HTERT RPE-1 (cell line): Measurements from ENCODE around the gene SH3TC1.

Source experiments
- in situ Hi-C: fragments of 300-500 bp; cut with MboI; formaldehyde crosslinking; loops from 4 replicates; pipeline ENCODE4 v1.14.3; 2020; ENCODE audit warnings: low sequenced_read_pairs

SH3TC1 gene

DNA sequence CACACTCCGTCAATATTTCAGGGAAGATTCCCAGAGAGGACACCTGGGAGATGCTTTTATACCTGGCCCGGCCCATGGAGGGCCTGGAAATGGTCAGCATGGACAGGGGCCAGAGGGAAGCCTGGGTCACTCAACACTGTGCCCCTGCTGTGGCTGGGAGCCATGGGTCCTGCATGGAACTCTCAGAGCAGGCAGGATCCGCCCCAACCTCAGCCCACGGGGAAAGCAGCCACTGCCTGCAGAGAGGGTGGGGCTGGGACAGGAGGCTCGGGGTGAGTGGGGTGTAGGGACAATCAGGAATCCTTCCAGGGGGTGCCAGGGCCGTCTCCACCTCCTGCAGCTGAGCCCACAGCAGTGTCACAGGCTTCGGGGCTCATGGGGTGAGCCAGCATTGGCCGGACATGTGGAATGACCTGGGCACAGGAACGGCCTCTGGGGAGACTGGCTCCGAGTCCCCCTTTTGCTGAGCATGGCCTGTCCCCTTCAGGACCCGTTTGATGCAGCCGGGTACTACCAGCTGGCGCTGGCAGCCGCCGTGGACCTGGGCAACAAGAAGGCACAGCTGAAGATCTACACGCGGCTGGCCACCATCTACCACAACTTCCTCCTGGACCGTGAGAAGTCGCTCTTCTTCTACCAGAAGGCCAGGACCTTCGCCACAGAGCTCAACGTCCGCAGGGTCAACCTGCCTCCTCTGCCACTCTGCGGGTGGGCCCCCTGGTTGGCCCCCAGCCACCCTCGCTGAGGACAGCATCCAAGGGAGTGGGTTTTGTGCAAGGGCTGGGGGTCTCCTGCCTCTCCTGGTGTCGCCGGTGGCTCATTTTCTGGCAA is 41.3 kb downstream of the SH3TC1 start:
- in situ Hi-C loops: loop anchor here (25.0 kb wide), 1 partner anchor 172 kb away; no protein-coding TSS in a partner anchor

DNA sequence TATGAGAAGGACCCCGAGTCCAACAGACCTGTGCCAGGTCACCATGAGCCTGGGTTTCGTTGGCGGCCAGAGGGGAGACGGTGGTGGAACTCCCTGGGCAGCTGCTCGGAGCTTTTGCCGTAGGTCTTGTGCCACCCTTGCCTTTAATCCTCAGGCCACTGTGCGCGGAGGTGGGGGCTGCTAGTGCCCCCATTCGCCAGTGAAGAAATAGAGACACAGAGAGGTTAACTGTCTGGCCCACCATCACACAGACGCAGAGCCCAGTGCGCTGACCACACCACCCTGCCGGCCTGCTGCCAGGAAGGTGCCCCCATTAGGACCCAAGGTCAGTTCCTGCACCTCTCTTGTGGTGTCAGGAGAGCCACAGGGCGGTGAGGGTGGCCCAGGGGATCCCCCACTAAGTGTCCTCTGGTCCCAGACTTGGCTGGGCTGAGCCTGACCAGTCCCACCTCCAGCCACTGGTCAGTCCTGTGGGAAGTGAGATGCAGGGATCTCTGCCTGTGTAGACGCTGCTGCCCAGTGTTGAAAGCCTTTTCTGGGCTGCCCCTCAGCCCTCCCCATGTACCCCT is 42.2 kb downstream of the SH3TC1 start:
- in situ Hi-C loops: loop anchor here (25.0 kb wide), 1 partner anchor 171 kb away; no protein-coding TSS in a partner anchor

- in situ Hi-C loops: loop anchor here (25.0 kb wide), 1 partner anchor 170 kb away; no protein-coding TSS in a partner anchor
These were observed 43.0 kb downstream of the SH3TC1 start for GRCh38 chr4:8241895-8242696.

DNA sequence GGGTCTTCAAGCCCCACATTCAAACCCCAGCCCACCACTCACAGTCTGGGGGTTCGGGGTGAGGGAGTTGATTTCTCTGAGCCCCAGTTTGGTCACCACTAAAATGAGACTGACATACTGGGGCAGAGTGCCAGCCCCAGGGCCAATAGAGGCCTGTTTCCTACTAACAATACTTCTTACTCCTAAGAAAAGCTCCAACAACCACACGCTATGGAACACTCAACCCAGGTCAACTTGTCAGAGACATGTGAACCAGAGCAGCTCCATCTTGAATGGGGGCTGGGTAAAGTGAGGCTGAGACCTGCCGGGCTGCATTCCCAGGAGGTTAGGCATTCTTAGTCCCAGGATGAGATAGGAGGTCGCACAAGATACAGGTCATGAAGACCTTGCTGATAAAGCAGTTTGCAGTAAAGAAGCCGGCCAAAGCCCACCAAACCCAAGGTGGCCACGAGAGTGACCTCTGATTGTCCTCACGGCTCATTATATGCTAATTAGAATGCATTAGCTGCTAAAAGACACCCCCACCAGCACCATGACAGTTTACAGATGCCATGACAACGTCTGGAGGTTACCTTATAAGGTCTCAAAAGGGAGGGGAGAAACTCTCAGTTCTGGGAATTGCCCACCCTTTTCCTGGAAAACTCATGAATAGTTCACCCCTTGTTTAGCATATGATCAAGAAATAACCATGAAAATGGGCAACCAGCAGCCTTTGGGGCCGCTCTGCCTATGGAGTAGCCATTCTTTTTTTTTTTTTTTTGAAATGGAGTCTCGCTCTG is 43.9 kb downstream of the SH3TC1 start:
- in situ Hi-C loops: loop anchor here (25.0 kb wide), 1 partner anchor 169 kb away; no protein-coding TSS in a partner anchor

- in situ Hi-C loops: loop anchor here (25.0 kb wide), 1 partner anchor 168 kb away; no protein-coding TSS in a partner anchor
These were observed 45.1 kb downstream of the SH3TC1 start for GRCh38 chr4:8244001-8244757.

DNA sequence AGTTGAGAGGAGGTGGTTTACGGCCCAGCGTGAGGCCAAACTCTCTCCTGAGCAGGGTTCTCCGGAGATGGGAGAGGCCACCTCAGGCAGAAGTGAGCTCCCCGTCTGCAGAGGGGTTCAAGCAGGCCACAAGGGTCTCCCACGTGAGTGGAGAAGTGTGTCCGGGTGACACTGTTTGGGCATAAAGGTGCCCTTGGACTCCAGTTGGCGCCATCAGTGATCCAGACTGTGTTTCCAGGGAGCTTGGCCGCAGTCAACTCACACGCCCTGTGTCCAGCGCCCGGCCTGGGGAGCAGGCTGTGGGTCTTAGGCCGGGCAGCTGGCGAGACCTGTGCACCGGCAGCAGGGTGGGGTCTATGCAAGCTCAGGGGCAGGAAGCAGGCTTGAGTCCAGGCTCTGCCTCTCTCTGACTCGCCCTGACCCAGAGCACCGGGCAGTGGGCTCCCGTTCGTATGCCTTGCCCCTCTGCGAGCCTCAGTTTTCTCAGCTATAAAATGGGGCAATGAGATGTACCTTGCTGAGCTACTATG is 45.9 kb downstream of the SH3TC1 start:
- in situ Hi-C loops: loop anchor here (25.0 kb wide), 1 partner anchor 167 kb away; no protein-coding TSS in a partner anchor

- in situ Hi-C loops: loop anchor here (25.0 kb wide), 1 partner anchor 166 kb away; no protein-coding TSS in a partner anchor
These were observed 47.1 kb downstream of the SH3TC1 start for GRCh38 chr4:8245884-8246833.

DNA sequence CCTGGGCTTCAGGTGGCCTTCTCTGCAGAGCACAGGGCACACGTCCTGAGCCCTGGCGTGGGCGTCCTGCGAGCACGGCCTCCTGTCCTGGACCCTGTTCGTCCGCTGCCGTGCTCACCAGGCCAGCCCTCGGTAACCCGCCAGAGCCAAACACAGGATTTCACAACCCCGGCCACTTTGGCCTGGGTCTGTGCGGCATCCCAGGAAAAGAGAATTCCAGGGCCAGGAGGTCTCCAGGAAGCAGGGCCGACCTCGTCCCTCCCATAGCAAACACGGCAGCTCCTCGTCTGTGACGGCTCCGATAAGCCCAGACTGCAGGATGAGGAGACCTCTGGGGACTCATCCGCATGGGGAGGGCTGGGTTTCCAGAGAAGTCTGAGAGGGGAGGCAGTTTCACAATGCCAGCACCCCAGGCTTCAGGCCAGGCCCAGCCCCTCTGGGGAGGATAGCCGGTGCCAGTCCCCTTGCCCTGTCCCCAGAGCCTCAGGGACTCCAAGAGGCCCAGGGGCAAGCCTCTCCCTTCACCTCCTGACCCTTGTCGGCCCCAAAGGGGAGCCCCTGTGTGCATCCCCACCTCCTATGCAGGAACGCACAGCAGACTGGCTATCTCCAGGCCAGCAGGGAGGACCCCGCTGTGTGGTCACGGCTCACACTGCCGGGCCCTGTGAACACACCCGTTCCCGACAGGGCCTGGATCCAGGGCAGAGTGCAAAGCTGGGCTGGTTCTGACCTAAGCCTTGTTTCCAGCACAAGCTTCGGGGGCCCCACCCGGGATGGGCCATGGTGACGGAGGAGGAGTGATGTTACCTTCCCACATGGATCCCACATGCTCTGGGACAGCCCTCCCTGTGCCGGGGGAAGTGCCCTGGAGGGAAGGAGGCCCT is 48.2 kb downstream of the SH3TC1 start:
- in situ Hi-C loops: loop anchor here (25.0 kb wide), 1 partner anchor 165 kb away; no protein-coding TSS in a partner anchor

GRCh38 chr4:8248091-8248490 is 49.0 kb downstream of the SH3TC1 start:
- in situ Hi-C loops: loop anchor here (25.0 kb wide), 1 partner anchor 164 kb away; no protein-coding TSS in a partner anchor

DNA sequence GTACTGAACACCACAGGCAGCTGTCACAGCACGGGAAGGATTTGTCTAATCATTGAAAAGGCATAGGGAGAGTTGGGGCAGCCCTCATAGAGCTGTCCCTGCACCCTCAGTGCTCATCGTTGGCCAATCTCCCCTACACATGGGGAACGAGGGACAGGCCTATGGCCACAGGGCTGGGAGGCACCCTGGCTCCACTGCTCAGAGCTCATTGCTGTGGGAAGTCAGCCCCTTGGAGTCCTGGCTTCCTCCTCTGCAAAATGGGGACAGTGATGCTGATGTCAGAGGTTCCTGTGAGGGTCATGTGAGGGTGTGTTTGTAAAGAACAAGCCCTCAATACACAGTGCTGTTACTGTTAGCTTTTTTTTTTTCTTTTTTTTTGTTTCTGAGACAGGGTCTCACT is 51.1 kb downstream of the SH3TC1 start:
- in situ Hi-C loops: no loop called here

DNA sequence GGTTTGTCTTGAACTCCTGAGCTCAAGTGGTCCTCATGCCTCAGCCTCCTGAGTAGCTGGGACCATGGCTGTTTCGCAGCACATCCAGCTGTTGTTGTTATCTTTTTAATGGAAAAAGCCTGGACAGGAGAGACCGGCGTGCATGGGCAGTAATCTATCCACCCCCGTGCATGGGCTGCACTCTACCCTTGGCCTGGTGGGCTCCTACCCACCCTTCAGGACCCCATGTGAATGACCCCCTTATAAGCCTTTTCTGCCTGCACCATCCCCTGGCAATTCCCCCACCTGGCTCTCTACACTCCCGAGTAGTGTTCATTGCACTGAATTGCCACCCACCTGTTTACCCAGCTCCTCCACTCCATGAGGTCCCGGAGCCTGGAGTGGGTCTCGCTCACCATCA is 51.5 kb downstream of the SH3TC1 start:
- in situ Hi-C loops: no loop called here

GRCh38 chr4:8251110-8251883 is 52.2 kb downstream of the SH3TC1 start:
- in situ Hi-C loops: no loop called here

DNA sequence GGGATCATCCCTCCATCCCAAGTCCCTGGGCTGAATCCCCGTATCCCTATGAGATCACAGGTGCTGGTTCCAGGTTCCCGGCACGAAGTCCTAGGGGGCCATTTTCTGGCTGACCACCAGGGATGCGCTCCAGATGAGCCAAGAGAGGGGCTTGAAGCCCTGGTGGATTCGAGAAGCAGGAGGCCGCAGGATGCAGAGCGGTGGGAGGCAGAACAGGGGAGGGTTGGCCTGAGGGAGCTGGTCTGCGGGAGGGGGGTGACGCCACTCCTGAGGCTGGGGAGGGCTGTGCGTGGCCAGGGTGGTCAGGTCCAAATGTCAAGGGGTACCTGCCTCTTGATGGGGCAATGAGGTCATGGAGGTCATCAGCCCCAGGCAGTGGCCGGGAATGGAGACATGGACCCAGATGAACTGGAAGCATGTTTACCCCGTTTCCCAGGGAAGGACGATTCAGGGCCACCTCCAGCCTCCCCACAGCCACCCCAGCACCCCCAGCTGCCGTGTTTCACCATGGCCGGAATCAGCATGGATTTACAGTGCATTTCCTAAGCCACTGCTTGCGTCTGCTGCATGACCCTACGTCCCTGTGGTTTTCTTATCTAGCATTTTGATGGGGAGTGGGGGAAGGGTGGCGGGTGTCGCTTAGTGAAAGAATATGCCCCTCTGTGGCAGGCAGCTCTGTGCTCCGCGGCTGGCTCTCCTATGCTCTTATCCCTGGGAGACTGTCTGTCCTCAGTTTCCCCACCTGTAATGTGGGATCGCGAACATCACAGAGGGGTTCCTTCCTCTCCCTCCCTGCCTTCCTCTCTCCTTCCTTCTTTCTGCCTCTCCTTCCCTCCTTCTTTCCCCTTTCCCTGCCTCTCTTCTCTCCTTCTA is 53.4 kb downstream of the SH3TC1 start:
- in situ Hi-C loops: no loop called here

DNA sequence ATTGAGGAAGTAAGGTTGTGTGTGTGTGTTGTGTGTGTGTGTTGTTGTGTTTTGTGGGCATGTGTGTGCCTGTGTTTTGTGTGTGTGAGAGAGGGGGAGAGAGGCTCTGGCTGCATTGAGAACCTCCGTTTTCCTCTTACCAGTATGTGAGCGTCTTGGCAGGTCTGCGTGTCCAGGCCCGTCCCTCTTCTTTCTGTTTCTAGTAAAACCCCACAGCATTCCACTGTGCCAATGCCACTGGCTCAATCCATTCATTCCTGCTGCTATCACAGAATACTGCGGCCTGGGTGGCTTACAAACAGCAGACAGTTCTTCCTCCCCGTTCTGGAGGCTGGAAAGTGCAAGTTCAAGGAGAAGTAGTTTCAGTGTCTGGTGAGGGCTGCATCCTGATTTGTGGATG is 55.0 kb downstream of the SH3TC1 start:
- in situ Hi-C loops: no loop called here

GRCh38 chr4:8255698-8256441 is 56.8 kb downstream of the SH3TC1 start:
- in situ Hi-C loops: no loop called here
